Activated naive CD4-positive, alpha-beta T cell treated with anti-CD3 and anti-CD28 coated beads, Interleukin-2, amount 50 U/mL, for 24 hours (primary cell): ENCODE results near the gene CXCL11.
"Not testable (repeated sequence)": the region's sequence is repeated elsewhere in the genome, so short reads cannot be mapped to it uniquely, and the experiment has no call there.

Experiments used
- H3K27ac Mint-ChIP-seq: one replicate; pipeline ENCODE4 v1.8.0; 2021; ENCODE audit warnings: mild to moderate bottlenecking, mixed read lengths
- H3K27me3 Mint-ChIP-seq: one replicate; pipeline ENCODE4 v1.8.0; 2021; ENCODE audit warnings: mixed read lengths
- H3K36me3 Mint-ChIP-seq: one replicate; pipeline ENCODE4 v1.8.0; 2021; ENCODE audit warnings: mixed read lengths
- H3K4me1 Mint-ChIP-seq: one replicate; pipeline ENCODE4 v1.8.0; 2021; ENCODE audit warnings: mixed read lengths
- H3K4me3 Mint-ChIP-seq: one replicate; pipeline ENCODE4 v1.8.0; 2021; ENCODE audit warnings: mild to moderate bottlenecking, mixed read lengths
- H3K9me3 Mint-ChIP-seq: one replicate; pipeline ENCODE4 v1.8.0; 2021; ENCODE audit warnings: mixed read lengths

The CXCL11 gene

GRCh38 chr4:76017056-76017686, 18.7 kb downstream of the CXCL11 start:
- H3K4me1 Mint-ChIP-seq: no peaks in the 10 kb centered on the region
- no peak overlapping the region for H3K4me3 Mint-ChIP-seq
- H3K36me3 Mint-ChIP-seq: no peaks in the 10 kb centered on the region
- no peaks in the 10 kb centered on the region for H3K9me3 Mint-ChIP-seq
- no peak overlapping the region for H3K27ac Mint-ChIP-seq
- H3K27me3 Mint-ChIP-seq: no peaks in the 10 kb centered on the region

DNA sequence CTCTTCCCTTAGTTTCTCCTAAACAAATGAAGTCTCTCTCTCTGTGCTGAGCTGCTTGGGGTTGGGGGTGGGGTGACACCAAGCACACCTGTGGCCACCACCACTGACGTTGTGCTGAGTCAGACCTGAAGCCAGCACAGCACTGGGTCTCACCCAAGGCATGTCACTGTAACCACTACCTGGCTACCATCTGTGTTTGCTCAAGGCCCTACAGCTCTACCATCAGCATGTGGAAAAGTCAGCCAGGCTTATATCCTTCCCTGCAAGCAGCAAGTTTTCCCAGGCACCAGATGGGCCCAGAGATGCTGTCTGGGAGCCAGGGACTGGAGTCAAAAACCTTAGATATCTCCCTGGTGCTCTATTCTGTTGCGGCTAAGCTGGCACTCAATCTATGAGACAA, 19.5 kb downstream of the CXCL11 start:
- Mint-ChIP-seq H3K9me3 (no peaks in the 10 kb centered on the region), H3K27ac (no peak overlapping the region), H3K36me3 (no peaks in the 10 kb centered on the region)

DNA sequence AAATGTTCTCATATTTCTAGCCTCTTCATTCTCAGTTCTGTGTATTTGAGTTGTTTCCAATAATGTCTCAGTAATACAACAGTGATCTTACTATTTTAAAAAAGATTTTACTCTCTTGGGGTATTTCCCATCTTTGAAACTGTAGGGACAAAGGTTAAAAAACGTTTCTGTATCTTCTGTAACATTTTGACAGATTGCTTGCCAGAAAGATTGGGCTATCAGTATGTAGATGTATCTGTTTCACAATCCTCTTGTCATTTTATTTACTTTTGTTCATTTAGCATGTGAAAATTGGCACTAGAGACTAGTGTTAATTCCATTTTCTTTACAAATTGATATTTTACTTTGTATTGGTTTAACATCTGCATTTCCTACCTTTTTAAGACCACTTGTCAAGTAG, 22.3 kb downstream of the CXCL11 start:
- H3K4me1 Mint-ChIP-seq: no peaks in the 10 kb centered on the region
- H3K36me3 Mint-ChIP-seq: no peaks in the 10 kb centered on the region
- no peak overlapping the region for H3K27ac Mint-ChIP-seq
- no peaks in the 10 kb centered on the region for H3K27me3 Mint-ChIP-seq
- H3K4me3 Mint-ChIP-seq: no peak overlapping the region
- H3K9me3 Mint-ChIP-seq: no peaks in the 10 kb centered on the region

More for the DNA sequence above, 19.5 kb downstream of the CXCL11 start:
- H3K27me3 Mint-ChIP-seq: no peaks in the 10 kb centered on the region
- no peak overlapping the region for H3K4me3 Mint-ChIP-seq
- H3K4me1 Mint-ChIP-seq: no peaks in the 10 kb centered on the region

DNA sequence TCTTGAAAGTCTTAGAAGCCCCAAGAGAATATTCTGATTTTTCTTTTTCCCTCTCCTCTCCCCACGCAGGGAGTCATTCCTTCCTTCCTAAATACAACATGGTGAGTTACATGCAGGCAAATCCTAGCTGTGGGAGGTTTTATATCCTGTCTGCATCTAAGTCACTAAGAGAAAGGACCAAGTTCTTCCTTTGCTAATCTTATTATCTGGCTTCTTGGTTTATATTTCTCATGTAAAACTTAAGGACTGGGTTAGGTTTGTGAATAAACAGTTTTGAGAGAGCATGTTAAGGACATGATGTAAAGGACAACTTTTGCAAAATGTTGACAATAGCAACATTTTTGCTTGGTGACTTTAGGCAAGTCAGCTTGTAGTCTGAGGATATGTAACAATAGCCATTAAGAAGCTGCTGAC, 23.5 kb downstream of the CXCL11 start:
- Mint-ChIP-seq H3K9me3 (no peaks in the 10 kb centered on the region), H3K36me3 (no peaks in the 10 kb centered on the region), H3K4me1 (no peaks in the 10 kb centered on the region), H3K27ac (no peak overlapping the region), H3K27me3 (peaks cover 1% of the 10 kb centered on the region), H3K4me3 (no peak overlapping the region)

DNA sequence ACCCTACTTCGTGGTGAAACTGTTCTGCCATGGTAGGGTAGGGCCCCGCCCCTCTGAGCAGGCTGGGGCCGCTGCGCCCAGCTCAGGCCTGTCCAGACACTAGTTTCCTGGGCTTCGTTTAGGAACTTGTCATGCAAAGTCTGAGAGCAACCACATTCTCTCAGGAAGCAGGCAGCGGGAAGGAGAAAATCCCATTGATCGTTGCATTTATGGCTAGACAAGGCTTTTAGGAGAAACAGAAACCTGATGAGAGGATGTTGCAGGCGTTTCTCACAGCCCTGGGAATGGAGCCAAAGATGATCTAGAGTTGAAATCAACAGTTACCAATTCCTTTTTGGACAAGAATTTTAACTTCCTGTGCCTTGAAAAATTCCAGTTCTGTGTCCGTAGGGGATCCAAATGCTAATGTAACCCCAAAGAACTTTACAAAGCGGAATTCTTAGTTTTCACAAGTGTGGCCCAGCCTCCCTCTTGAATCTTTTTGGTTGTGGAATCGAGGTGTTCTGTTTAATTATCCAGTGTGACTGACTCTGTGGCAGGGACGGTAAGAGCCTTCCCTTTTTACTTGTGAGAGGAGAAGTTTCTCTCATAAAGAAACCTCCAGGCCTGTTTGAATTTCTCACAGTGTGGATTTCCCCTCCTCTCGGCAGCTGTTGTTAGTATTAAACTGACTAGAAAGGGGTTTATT, 24.0 kb downstream of the CXCL11 start:
- Mint-ChIP-seq H3K4me3 (no peak overlapping the region), H3K27ac (no peak overlapping the region), H3K9me3 (no peaks in the 10 kb centered on the region), H3K4me1 (no peaks in the 10 kb centered on the region), H3K27me3 (peaks cover 1% of the 10 kb centered on the region), H3K36me3 (no peaks in the 10 kb centered on the region)

DNA sequence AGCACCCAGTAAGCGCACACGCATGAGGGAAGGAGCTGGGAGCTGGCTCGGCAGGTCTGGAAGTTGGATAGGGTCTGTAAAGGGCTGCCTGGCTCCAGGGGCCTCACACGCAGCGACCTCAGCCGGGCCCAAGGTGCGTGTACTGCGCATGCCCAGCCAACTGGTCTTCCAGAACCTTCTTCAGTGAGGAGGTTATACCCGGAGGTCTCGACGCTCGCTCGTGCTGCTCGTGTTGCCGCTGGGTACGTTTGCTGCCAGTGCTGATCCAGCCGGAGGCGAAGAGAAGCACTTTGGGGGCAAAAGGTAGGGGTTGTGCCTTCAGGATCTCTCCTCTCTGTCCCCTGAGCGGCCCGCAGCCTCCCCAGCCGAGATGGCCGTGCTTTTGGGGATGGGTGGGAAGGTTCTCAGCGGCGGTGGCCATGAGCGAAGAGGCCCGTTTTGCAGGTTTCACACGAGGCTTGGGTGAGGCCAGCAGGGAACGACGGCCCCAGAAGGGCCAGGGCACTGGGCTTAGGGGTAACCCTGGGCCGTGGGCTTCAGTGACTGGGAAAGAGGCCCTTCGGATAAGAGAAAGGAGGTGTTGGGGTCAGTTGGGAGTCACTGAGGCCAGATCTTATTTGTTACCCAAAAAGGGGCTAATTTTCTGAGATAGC, 24.7 kb downstream of the CXCL11 start:
- H3K27ac Mint-ChIP-seq: no peak overlapping the region

DNA sequence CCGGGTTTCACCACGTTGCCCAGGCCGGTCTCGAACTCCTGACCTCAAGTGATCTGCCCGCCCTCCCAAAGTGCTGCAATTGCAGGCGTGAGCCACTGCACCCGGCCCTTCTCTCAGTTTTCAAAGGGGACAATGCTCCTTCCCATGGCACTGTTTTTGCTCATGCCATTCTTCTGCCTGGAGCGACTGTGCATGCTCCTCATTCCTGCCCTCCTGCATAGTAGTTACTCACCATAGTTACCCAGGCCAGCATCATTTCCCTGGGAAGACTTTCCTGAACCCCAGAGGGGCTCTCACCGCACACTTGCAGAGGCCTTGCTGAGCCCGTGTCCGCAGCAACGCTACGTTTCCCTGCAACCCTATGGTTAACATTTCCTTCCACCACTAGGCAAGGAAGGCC, 25.3 kb downstream of the CXCL11 start:
- H3K36me3 Mint-ChIP-seq: no peaks in the 10 kb centered on the region
- no peaks in the 10 kb centered on the region for H3K9me3 Mint-ChIP-seq
- no peak overlapping the region for H3K27ac Mint-ChIP-seq
- no peak overlapping the region for H3K4me3 Mint-ChIP-seq
- H3K27me3 Mint-ChIP-seq: peaks cover 1% of the 10 kb centered on the region
- no peaks in the 10 kb centered on the region for H3K4me1 Mint-ChIP-seq

More for the DNA sequence above, 24.7 kb downstream of the CXCL11 start:
- no peak overlapping the region for H3K4me3 Mint-ChIP-seq
- no peaks in the 10 kb centered on the region for H3K9me3 Mint-ChIP-seq
- H3K27me3 Mint-ChIP-seq: peaks cover 1% of the 10 kb centered on the region
- H3K4me1 Mint-ChIP-seq: no peaks in the 10 kb centered on the region
- H3K36me3 Mint-ChIP-seq: no peaks in the 10 kb centered on the region

DNA sequence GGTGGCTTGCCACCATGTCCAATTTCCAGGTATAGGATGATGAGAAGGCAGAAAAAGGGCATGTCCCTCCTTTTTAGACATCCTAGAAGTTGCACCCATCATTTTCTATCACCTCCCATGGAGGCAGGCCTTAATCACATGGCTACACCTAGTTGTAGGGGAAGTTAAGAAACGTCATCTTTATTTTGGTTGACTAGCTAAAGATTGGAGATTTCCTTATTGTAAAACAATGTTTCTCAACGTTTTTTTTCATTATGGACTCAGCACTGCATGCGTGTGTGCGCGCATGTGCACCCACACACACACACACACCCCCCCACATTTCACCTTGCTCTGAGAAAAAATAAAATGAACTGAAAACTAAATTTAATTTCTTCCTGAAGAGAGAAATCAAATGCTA, 26.6 kb downstream of the CXCL11 start:
- no peak overlapping the region for H3K27ac Mint-ChIP-seq
- no peaks in the 10 kb centered on the region for H3K36me3 Mint-ChIP-seq
- no peaks in the 10 kb centered on the region for H3K9me3 Mint-ChIP-seq
- peaks cover 1% of the 10 kb centered on the region for H3K27me3 Mint-ChIP-seq
- no peaks in the 10 kb centered on the region for H3K4me1 Mint-ChIP-seq
- no peak overlapping the region for H3K4me3 Mint-ChIP-seq

DNA sequence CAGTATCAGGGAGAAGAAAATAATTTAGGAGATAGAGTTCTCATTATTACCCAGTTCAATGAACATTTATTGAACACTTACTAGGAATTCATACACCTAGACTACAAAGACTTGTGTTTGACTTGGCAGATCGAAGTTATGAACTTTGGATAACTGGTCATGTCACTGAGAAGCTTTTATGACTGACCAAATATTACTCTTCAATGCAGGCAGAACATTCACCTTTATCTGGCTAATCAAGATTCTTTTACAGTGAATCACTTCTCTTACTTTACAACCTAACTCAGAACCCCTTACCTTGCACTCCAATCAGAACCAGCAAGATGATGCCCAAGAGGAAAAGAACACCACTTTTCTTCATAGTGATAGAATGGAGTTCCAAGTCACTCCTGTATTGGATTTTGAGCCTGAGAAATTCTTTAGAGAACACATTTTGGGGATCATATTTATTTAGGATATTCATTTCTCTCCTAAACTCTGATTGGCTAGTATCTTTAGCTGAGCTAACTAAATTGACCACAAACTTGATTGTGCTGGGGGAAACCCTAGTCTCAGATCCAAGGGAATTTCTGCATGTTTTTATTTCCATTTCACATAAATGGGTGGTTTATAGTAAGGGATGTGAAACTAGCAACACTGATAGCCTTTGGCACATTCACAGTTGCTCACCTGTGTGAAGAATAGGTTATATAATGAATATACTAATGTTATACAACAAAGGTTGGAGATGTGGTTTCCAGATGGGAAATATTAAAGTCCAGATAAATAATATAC, 28.6 kb downstream of the CXCL11 start, which contains the start of gene CXCL9:
TSS of gene CXCL9 (minus strand) at position 421 of the 774 bp plus-strand sequence. CDS start at position 361, 60 bp downstream.
- H3K27ac Mint-ChIP-seq: no peak within 1 kb of the TSS
- no peak within 1 kb of the TSS for H3K4me3 Mint-ChIP-seq
- H3K9me3 Mint-ChIP-seq: no peaks in the 10 kb centered on the region
- peaks cover 6% of the 10 kb centered on the region for H3K27me3 Mint-ChIP-seq
- H3K4me1 Mint-ChIP-seq: no peaks in the 10 kb centered on the region
- H3K36me3 Mint-ChIP-seq: no peaks in the 10 kb centered on the region

DNA sequence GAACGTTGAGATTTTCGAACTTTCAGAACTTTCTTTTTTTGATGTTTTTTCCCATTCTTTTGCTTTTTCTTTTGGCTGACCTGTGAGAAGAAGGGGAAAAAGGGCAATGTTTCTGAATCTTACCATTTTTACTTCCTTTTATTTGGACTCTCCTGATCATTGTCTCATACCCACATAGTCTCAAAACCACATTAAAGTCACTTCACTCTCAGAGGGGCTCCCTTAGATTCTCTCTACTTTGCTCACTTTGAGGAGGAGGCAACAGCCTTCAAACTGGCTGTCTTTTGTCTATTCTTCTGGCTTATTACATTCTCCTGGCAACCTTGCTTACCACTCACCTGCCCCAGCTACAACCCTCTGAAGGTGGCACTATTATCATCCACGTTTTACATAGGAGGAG, 32.2 kb downstream of the CXCL11 start:
- H3K9me3 Mint-ChIP-seq: no peaks in the 10 kb centered on the region
- no peak overlapping the region for H3K4me3 Mint-ChIP-seq
- no peak overlapping the region for H3K27ac Mint-ChIP-seq
- peaks cover 6% of the 10 kb centered on the region for H3K27me3 Mint-ChIP-seq
- no peaks in the 10 kb centered on the region for H3K4me1 Mint-ChIP-seq
- no peaks in the 10 kb centered on the region for H3K36me3 Mint-ChIP-seq

- Mint-ChIP-seq H3K4me3 (no peak overlapping the region), H3K4me1 (no peaks in the 10 kb centered on the region), H3K27ac (no peak overlapping the region), H3K9me3 (no peaks in the 10 kb centered on the region), H3K36me3 (no peaks in the 10 kb centered on the region), H3K27me3 (peaks cover 4% of the 10 kb centered on the region)
These were observed 32.8 kb downstream of the CXCL11 start for GRCh38 chr4:76003035-76003434.

- H3K27ac Mint-ChIP-seq: no peak overlapping the region
- no peak overlapping the region for H3K4me3 Mint-ChIP-seq
- peaks cover 4% of the 10 kb centered on the region for H3K27me3 Mint-ChIP-seq
- H3K4me1 Mint-ChIP-seq: no peaks in the 10 kb centered on the region
- H3K36me3 Mint-ChIP-seq: no peaks in the 10 kb centered on the region
- H3K9me3 Mint-ChIP-seq: no peaks in the 10 kb centered on the region
These were observed 33.7 kb downstream of the CXCL11 start for GRCh38 chr4:76002176-76002575.

DNA sequence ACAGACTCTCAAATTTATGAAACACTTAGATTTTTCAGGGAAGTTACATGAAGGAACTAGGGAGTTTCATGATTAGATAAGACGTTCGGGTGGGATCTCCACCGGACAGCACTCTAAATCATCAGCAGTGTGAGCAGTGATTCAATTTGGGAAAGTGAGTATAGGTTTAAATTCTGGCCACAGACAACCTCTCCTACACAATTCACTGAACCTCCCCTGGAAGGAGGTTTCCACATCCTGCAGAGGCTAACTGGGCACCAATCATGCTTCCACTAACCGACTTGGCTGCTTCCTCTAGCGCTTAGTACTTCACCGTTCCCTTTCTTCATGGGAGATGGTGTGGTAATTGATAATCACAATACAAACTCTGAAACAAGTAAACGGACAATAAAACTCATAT, 34.2 kb downstream of the CXCL11 start:
- H3K27ac Mint-ChIP-seq: no peak overlapping the region
- H3K4me1 Mint-ChIP-seq: no peaks in the 10 kb centered on the region
- peaks cover 4% of the 10 kb centered on the region for H3K27me3 Mint-ChIP-seq
- H3K4me3 Mint-ChIP-seq: no peak overlapping the region
- H3K9me3 Mint-ChIP-seq: no peaks in the 10 kb centered on the region
- no peaks in the 10 kb centered on the region for H3K36me3 Mint-ChIP-seq

- Mint-ChIP-seq H3K9me3 (no peaks in the 10 kb centered on the region), H3K4me1 (no peaks in the 10 kb centered on the region), H3K27me3 (peaks cover 4% of the 10 kb centered on the region), H3K27ac (no peak overlapping the region), H3K4me3 (no peak overlapping the region), H3K36me3 (no peaks in the 10 kb centered on the region)
These were observed 35.6 kb downstream of the CXCL11 start for GRCh38 chr4:76000279-76000678.

GRCh38 chr4:75998525-75999147, 37.2 kb downstream of the CXCL11 start:
- not testable (repeated sequence) for H3K27me3 Mint-ChIP-seq, H3K36me3 Mint-ChIP-seq, H3K4me3 Mint-ChIP-seq, H3K4me1 Mint-ChIP-seq, H3K9me3 Mint-ChIP-seq, H3K27ac Mint-ChIP-seq
